Neural cell (in vitro differentiated cells): ENCODE data around the gene CLNK.

Experiments used
- EP300 ChIP-seq: fragments of 450-650 bp; conservative IDR thresholded peaks from 2 replicates; pipeline ENCODE4 v1.6.1; 2014; ENCODE audit warnings: antibody characterized with exemption, mild to moderate bottlenecking, moderate library complexity; ENCODE audit not compliant: poor library complexity, severe bottlenecking
- EZH2 ChIP-seq: fragments of 200-600, 300-800 bp; shearing (Covaris generic), sonication (generic); IDR thresholded peaks from 2 replicates; pipeline ENCODE4 v1.6.1; 2014; ENCODE audit warnings: antibody characterized with exemption, low read length, borderline replicate concordance, mild to moderate bottlenecking; ENCODE audit not compliant: insufficient read depth, poor library complexity, severe bottlenecking
- POLR2AphosphoS5 ChIP-seq: IDR thresholded peaks from 2 replicates; pipeline ENCODE4 v1.6.1; 2012
- RAD21 ChIP-seq: fragments of 450-650 bp; conservative IDR thresholded peaks from 2 replicates; pipeline ENCODE4 v1.6.1; 2014; ENCODE audit warnings: antibody characterized with exemption, mild to moderate bottlenecking, moderate library complexity
- SMC3 ChIP-seq: fragments of 450-650 bp; conservative IDR thresholded peaks from 2 replicates; pipeline ENCODE4 v1.6.1; 2014; ENCODE audit warnings: antibody characterized with exemption, mild to moderate bottlenecking, moderate library complexity; ENCODE audit not compliant: poor library complexity
- TAF1 ChIP-seq: IDR thresholded peaks from 2 replicates; pipeline ENCODE4 v1.6.1; 2012; ENCODE audit warnings: low read depth
- TF ChIP-seq, protein P1 (sequence below): fragments of 450-650 bp; IDR thresholded peaks from 2 replicates; pipeline ENCODE4 v1.5.1; 2014; ENCODE audit warnings: antibody characterized with exemption, mild to moderate bottlenecking, moderate library complexity; ENCODE audit not compliant: poor library complexity, severe bottlenecking

DNA sequence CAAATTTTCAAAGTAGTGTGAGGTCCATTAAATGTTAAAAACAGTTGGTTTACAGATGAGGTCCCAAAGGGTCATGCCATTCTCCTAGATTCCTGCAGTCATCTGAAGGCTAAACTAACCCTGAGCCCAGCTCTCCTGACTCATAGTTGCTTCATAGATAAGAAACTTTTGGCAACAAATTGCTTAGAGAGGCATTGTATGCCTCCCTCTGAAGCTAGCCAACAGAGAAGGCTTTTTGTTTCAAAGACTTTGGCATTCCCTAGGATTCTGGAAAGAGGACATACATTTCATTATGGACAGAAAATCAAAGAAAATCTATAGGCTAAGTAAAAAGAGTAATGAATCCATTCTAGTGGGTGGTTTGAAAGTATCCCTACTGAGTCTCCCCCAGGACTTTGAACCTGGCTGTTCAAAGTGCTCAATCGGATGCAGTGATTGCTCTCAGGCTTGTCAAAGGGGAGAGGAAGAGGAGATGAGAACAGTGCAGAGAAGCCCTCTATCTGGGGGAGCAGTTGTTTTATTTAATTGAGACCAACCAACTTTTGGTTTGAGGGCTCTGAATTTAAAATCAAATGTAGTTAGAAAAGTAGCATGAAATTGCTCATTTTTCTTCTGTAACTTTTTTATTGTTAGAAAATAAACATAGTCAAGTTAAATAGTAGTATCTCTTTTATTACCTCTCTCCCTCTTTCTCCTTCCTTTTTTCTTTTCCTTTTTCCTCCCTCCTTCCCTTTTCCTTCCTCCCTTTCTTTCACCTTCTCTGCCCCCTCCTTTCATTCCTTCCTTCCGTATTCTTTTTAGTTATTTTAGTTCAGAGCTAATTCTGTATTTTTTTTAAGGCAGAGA is 155.1 kb downstream of the CLNK start:
- no peak for TF ChIP-seq EZH2
- TF ChIP-seq, protein P1, sequence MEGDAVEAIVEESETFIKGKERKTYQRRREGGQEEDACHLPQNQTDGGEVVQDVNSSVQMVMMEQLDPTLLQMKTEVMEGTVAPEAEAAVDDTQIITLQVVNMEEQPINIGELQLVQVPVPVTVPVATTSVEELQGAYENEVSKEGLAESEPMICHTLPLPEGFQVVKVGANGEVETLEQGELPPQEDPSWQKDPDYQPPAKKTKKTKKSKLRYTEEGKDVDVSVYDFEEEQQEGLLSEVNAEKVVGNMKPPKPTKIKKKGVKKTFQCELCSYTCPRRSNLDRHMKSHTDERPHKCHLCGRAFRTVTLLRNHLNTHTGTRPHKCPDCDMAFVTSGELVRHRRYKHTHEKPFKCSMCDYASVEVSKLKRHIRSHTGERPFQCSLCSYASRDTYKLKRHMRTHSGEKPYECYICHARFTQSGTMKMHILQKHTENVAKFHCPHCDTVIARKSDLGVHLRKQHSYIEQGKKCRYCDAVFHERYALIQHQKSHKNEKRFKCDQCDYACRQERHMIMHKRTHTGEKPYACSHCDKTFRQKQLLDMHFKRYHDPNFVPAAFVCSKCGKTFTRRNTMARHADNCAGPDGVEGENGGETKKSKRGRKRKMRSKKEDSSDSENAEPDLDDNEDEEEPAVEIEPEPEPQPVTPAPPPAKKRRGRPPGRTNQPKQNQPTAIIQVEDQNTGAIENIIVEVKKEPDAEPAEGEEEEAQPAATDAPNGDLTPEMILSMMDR = no peak
- no peak for TF ChIP-seq TAF1
- TF ChIP-seq POLR2AphosphoS5 = no peak
- TF ChIP-seq RAD21 = no peak
- TF ChIP-seq SMC3 = no peak
- no peak for TF ChIP-seq EP300
